Measurements from ENCODE around the gene GPR108.

The GPR108 gene

DNA sequence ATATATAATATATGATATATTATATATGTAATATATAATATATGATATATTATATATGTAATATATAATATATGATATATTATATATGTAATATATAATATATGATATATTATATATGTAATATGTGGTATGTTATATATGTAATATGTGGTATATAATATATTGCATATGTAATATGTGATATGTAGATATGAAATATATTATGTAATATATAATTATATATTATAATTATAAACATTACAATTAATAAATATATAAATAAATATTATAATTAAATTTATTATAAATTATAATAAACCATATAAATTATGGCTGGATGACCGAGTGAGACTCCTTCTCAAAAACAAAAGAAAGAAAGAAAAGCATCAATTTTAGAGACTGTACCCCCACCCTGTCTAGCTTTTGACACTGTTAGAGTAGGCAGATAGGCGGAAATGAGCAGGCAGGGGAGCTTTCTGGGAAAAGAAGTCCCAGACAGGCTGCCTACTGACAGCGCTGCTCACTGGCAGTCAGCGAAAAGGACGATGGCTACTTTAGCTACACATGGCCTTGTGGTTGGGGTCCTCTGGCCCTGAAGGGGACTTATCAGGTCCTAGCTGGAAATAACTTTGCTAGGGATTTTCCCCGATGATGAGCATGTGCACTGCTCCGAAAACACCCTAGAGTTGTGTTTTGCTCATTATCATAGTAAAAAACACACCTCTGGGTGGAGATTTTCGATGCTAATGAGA is 36.6 kb downstream of the GPR108 start:
- DNase-seq, result no peak

DNA sequence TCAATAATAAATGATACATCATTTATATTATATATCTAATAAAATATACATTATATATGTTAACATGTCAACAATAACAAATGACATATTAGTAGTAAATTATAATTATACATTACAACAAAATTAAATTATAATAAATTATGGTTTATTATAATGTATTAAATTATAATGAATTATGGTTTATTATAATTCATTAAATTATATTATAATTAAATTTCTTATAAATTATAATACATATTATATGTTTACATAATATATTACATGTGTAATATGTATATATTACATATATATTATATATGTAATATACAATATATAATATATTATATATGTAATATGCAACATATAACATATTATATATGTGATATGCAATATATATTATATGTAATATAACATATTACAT is 37.4 kb downstream of the GPR108 start:
- DNase-seq, result no peak

DNA sequence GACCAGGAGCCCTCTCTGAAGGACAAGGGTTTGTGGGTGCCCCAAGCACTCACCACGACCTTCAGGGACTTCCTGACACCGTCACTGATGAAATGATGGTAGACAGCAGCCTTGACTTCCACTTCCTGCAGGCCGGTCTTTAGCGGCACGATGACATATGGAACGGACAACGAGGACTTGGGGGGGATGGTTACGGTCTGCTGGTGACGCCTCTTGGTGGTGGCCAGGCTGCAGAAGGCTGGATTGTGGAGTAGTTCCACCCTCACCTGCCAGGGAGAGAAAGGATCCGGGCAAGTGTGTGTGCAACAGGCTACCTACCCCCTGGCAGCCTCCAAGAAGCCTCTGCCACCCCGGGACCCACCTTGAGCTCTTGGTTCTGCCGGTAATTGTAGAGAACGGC is 40.1 kb downstream of the GPR108 start:
- no peak for DNase-seq

DNA sequence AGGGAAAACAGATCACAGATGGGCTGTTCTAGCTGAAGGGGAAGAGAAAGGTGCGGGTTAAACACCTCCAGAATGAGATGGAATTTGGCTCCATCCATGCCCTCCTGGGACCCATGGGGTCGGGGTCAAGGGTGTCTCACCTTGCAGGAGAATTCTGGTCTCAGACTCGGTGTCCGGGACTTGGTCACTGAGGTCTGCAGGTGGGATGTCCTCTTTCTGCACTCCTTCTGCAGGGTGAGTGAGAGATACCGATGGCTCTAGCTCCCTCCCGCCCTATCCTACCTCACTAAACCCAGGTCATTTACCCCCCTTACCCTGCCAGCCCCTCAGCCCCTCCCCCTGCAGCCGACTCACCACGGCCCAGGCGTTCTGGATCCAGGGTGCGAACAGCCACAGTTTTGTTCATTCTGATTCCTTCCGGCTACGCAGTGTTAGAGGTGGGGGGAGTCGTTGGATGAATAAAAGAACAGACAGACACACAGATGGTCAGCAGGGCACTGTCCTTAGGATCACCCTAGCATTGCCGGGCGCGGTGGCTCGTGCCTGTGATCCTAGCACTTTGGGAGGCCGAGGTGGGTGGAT is 41.0 kb downstream of the GPR108 start:
- no peak for DNase-seq

- DNase-seq, result no peak
Measured at GRCh38 chr19:6694147-6694815, 43.1 kb downstream of the GPR108 start.

DNA sequence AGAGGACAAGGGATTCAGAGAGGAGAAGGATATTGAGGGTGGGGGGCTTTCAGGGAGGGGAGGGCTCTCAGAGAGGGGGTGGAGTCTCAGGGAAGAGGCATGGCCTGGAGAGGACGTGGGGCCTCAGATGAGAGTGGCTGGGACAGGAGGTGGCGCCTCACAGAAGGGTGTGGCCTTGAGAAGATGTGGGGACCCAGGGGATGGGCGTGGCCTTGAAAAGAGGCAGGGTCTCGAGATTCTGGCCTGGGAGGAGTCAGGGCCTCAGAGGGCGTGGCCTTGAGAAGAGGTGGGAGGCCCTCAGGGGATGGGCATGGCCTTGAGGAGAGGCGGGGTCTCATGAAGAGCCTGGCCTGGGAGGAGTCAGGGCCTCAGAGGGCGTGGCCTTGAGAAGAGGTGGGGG is 43.7 kb downstream of the GPR108 start:
- no peak for DNase-seq

DNA sequence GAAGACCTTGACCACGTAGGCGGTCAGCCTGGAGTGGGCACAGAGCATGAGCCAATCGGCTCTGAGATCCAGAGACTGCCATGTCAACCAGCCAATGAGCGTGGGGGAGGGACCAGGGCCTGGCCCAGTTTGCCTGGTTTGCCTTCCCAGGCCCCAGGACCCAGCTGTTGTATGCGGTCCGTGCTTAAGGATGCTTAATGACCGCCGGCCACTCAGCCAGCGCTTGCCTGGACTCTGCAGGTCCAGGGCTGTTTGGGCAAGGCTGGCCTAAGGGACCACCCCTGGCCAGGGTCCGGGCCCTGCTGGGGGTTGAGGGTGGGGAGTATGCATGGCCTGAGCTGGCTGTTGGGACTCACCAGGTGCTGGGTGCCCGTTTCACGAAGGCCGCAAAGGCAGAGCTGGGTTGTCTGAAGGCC is 44.3 kb downstream of the GPR108 start:
- no peak for DNase-seq

GRCh38 chr19:6692027-6692426 is 45.4 kb downstream of the GPR108 start:
- DNase-seq, result no peak

- DNase-seq, result no peak
Measured at GRCh38 chr19:6691342-6691741, 46.0 kb downstream of the GPR108 start.

DNA sequence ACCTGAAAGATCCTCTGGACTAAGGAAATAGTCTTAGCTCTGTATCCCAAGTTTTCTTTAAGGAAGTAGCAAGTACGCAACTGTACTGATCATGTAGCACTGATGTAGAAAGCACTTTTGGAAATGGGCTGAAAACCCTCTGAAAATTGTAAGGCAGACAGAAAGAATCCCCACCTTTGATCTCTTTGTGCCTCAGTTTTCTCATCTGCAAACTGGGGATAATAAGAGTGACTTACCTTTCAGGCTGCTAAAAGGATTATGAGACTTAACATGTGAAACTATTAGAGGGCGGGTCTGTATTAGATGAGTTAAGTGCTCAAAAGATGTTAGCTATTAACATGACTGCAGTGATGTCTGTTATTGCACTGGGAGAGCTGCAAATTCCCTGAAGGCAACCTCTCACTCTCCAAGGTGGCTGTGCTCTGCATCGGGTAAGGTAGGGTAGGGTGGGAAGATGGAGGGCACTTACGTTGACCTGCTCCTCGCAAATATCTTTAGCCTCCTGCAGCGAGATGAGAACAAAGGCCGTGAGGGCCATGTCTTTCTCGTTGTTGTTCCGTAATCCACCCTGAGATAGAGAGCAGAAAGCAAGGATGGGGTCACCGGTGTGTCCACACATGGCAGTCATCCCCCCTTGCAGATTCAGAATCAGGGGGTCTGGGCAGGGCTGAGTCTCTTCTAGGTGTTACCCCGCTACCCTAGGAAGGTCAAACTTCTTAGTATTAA is 47.1 kb downstream of the GPR108 start:
- DNase-seq, result no peak

GRCh38 chr19:6687114-6687513 is 50.3 kb downstream of the GPR108 start:
- no peak for DNase-seq

DNA sequence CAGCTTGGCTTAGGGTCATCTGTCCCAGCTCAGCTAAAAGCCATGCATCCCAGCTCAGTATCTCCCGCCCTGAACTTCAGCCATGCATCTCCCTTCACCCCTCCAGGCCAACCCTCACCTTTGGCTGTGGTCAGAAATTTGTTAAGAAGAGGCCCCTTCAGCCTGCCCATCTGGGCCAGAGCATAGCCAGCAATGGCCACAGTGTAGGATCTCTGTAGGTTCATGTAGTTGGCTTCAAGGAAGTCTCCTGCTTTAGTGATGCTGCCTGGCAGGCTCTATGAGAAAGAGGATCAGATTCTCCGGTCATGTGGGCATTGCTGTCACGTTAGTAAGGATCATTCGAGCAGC is 50.8 kb downstream of the GPR108 start:
- no peak for DNase-seq

- no peak for DNase-seq
Measured at GRCh38 chr19:6685962-6686627, 51.3 kb downstream of the GPR108 start.

GRCh38 chr19:6685482-6685881 is 51.9 kb downstream of the GPR108 start:
- no peak for DNase-seq

- DNase-seq, result no peak
Measured at GRCh38 chr19:6683971-6684370, 53.4 kb downstream of the GPR108 start.

GRCh38 chr19:6682607-6683128 is 54.7 kb downstream of the GPR108 start:
- DNase-seq, result no peak

- DNase-seq, result no peak
Measured at GRCh38 chr19:6680141-6680540, 57.2 kb downstream of the GPR108 start.
